RWPE1 (cell line): ENCODE measurements around the gene AGPAT3.

Source experiments
- CTCF ChIA-PET: fragments of 350-600 bp; sonication (Branson Sonifier 250); formaldehyde crosslinking; extraction: SDS; loops from one replicate; lab custom pipeline; 2021; lab: Yijun Ruan, JAX
- POLR2A ChIA-PET: fragments of 400-600 bp; formaldehyde crosslinking; extraction: SDS; loops from one replicate; lab custom pipeline; 2020; ENCODE audit warnings: antibody characterized with exemption; ENCODE audit not compliant: low non-redundant PET; lab: Yijun Ruan, JAX
- DNase-seq: peaks from one replicate; pipeline ENCODE4 v3.0.0; 2012; ENCODE audit warnings: low spot score
- H3K27ac ChIP-seq: fragments of 450-650 bp; 2 replicates; pipeline ENCODE4 v1.5.1; 2017
- TF ChIP-seq, protein P1 (sequence below): fragments of 450-650 bp; conservative IDR thresholded peaks from 2 replicates; pipeline ENCODE4 v1.5.1; 2017; ENCODE audit warnings: low read depth, mild to moderate bottlenecking

The AGPAT3 gene

DNA sequence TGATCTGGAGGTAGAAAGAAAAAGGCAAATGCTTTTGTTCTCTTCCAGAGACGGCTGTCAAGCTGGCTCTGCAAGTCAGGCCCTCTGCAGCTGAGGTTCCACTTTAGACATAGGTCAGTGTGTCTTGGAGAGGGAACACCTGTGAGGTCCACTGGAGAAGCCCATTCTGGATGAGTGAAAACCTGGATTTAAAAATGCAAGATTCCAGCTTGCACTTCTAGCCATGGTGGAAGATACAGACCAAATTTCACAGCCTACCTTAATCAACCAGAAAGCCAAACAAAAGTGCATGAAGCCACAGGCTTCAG lies 35.0 kb downstream of the AGPAT3 start:
- no peak overlapping the region for H3K27ac ChIP-seq
- TF ChIP-seq, protein P1, sequence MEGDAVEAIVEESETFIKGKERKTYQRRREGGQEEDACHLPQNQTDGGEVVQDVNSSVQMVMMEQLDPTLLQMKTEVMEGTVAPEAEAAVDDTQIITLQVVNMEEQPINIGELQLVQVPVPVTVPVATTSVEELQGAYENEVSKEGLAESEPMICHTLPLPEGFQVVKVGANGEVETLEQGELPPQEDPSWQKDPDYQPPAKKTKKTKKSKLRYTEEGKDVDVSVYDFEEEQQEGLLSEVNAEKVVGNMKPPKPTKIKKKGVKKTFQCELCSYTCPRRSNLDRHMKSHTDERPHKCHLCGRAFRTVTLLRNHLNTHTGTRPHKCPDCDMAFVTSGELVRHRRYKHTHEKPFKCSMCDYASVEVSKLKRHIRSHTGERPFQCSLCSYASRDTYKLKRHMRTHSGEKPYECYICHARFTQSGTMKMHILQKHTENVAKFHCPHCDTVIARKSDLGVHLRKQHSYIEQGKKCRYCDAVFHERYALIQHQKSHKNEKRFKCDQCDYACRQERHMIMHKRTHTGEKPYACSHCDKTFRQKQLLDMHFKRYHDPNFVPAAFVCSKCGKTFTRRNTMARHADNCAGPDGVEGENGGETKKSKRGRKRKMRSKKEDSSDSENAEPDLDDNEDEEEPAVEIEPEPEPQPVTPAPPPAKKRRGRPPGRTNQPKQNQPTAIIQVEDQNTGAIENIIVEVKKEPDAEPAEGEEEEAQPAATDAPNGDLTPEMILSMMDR: no peak
- ChIA-PET CTCF (no interaction called here), POLR2A (no interaction called here)
- no peak for DNase-seq

DNA sequence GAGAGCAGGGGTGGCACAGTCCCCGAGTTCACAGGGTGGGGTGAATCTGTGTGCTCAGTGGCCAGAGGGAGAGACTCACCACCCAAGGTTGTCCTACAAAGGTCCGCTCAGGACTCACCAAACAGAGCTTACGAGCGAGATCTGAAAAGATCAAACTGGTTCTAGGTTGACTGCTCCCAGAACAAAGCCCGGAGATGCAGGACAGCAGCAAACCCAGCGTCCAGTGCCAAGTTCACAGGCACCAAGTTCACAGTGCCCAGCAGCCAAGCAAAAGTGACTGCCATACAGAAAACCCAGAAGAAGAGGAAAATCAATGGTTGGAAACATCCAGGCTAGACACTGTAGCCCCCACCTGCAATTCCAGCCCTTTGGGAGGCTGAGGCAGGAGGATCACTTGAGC lies 35.7 kb downstream of the AGPAT3 start:
- ChIA-PET POLR2A (no interaction called here), CTCF (no interaction called here)
- no peak for DNase-seq
- TF ChIP-seq, protein P1: no peak
- no peak overlapping the region for H3K27ac ChIP-seq

DNA sequence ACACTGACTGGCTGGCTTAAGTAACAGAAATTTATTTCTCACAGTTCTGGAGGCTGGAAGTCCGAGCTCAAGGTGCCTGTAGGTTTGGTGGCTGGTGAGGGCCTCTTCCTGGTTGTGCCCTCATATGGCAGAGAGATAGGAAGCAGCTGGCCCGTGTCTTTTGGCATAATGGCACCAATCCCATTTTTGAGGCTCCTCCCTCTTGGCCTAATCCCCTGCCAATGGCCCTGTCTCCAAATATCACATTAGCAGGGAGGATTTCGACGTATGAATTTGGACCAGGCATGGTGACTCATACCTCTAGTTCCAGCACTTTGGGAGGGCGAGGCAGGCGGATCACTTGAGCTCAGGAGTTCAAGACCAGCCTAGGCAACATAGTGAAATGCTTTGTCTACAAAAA lies 37.4 kb downstream of the AGPAT3 start:
- ChIA-PET POLR2A (no interaction called here), CTCF (no interaction called here)
- no peak for DNase-seq
- TF ChIP-seq, protein P1: no peak
- peak overlapping the region; percentile 31; the same call in 1 of the 2 replicates for H3K27ac ChIP-seq

DNA sequence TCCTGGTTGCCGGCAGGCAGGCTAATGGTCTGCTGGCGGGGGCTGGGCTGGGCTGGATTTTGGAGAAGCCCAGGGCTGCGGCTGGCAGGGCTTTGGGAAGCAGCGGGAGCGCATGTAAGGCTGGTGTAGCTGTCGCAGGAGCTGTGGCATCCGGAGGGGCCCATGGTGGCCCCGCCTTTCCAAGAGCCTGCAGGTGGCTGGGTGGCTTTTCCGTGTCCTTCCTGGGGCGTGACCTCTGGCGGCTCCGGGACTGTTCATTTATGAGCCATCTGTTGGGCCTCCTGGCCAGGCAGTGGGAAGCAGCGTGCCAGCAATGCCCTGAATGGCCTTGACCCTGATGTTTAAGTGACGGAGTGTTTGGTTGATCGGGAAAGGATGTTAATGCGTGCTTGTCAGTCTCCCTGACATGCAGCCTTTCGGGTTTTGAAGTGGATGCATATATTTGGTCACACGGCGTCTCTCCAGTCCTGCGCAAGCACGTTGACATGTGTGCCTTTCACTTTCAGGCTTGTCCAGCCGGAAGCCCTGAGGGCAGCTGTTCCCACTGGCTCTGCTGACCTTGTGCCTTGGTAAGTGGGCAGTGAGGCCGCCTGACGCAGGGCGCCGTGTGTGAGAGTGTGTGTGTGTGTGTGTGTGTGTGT lies 38.5 kb downstream of the AGPAT3 start:
- POLR2A ChIA-PET: interaction anchor here (0.7 kb wide), 1 partner anchor 10 kb away, joined by 3 read pairs; no protein-coding TSS in a partner anchor
- CTCF ChIA-PET: interaction anchor here (0.6 kb wide), 1 partner anchor 157 kb away, joined by 3 read pairs; no protein-coding TSS in a partner anchor
- DNase-seq: no peak
- peak overlapping the region; percentile 8 for H3K27ac ChIP-seq
- TF ChIP-seq, protein P1: no peak

DNA sequence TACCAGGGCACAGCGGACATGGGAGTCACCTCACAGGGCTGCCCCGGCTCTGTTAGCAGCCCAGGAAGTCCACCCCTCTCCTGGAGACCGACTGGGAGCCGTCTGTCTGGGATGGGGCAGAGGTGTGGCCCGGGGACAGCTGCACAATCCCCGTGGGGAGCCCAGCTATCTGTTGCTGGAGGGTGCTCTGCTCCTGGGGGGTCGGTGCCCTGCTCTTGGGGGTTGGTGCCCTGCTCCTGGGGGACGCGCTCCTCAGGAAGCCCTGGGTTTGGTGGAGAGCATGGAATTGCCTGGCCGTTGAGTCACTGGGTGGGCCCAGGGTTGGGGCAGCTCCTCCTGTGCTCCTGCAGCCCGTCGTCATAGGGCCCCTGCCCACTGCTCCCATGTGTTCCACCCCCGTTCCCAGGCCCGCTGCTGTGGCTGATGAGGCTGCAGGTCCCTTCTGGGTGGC lies 39.3 kb downstream of the AGPAT3 start:
- TF ChIP-seq, protein P1: no peak
- ChIA-PET POLR2A (interaction anchor here (0.7 kb wide), 1 partner anchor 11 kb away, joined by 3 read pairs; no protein-coding TSS in a partner anchor), CTCF (interaction anchor here (0.6 kb wide), 1 partner anchor 157 kb away, joined by 3 read pairs; no protein-coding TSS in a partner anchor)
- no peak for DNase-seq
- H3K27ac ChIP-seq: peak overlapping the region; percentile 8; the same call in 1 of the 2 replicates

DNA sequence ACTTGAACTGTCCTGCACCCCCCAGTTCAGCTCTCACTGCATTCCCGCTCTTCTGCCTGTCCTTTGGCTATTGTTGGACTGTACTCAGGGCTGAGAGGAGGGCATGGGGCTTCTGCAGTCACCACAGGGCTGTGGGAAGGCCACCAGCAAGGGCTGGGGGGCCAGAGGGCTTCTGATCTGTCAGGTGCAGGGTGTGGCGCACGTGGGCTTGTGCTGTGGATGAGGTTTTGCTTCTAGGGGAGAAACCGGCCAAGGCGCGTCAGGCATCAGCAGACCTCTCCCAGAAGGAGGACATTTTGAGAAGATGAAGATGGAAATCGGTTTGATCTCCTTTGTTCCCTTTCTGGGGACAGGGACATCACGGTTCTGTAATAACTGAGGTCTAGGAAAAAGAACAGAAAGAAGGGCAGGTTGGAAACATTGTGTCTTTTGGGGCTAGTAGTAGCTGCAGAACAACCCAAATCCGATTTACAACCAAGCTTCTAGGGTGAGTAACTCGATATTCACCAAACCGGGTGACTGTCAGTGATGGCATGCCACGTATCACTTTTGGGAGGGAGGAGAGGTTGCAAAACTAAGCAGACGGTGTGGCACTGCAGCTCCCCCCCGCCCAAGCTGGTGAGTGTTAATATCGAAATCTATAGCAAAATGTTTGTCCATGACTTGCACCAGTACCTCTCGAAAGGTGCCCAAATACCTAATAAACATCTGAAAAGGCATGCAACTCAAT lies 40.9 kb downstream of the AGPAT3 start:
- ChIA-PET CTCF (no interaction called here), POLR2A (no interaction called here)
- TF ChIP-seq, protein P1: no peak
- DNase-seq: peak; percentile 32
- H3K27ac ChIP-seq: no peak overlapping the region
